GM21528 (cell line): ENCODE results near the gene CSGALNACT2.

Experiments used
- ATAC-seq: cut with Tn5 transposase; IDR thresholded peaks from one replicate; pipeline ENCODE4 v1.9.1; 2021; ENCODE audit warnings: mild to moderate bottlenecking, moderate library complexity; ENCODE audit not compliant: unreplicated experiment, low FRiP score

CSGALNACT2 gene

DNA sequence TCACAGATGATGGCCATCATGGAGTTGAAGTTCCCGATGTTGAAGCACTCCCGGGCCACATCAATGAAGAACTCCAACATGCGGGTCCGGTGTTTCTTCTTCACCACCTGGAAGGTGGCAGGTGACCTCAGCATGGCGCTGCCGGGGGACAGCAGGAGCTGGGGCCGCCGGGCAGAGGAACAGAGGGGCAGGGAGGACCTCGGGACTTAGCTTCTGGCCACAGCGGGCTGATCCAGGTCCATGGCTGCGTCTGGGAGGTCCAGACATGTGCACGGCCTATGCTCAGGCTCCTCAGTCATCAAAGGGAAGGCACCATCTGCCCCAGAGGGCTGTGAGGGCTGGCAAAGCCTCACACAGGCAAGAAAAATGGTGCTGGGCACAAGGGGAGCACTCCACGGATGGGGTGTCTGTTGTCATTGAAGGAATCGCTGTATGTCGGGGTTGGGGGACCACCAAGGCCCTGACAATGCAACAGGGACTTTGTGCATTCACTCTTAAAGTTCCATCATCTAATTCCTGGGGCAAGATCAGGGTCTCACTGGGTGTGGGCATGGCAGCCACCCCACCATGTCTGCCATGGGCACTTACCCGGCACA lies 60.9 kb downstream of the CSGALNACT2 start:
- ATAC-seq, result no peak

DNA sequence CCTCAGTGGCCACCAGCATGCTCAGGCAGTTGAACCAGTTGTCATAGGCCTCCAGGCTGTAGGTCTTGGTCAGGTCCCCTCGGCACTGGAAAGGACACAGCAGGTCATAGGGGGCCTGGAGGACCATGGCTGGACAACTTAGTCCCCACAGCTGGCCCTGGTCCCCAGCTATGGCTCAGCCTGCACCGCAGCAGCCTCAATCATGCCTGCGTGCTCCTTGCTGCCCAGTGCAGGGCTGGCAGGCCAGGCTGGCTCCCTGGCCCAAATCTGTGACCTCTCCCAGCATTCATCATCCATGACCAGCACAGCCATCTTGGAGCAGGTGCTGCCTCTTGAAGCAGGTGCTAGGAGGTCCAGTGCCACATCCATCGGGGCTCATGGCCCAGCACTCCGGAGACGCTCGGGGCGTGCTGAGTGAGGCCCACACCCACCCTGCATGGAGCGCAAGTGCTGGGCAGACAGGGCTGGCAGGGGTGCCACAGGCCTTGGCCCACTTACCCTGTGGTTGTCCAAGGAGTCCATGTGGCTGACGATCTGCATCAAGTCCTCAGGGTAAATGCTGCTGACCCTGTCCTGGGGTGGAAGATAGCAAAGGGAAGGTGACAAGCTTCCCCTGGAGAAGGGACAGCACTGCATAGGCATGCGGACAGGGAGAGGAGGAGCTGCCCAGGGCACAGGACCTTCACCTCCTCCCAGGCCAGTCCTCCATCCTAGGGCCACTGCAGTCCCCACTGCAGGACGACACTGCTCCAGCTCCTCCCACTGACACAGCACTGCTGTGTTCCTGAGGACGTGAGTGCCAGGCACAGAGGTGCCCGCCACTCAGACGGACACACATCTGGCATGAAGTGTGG lies 61.7 kb downstream of the CSGALNACT2 start:
- ATAC-seq, result no peak

DNA sequence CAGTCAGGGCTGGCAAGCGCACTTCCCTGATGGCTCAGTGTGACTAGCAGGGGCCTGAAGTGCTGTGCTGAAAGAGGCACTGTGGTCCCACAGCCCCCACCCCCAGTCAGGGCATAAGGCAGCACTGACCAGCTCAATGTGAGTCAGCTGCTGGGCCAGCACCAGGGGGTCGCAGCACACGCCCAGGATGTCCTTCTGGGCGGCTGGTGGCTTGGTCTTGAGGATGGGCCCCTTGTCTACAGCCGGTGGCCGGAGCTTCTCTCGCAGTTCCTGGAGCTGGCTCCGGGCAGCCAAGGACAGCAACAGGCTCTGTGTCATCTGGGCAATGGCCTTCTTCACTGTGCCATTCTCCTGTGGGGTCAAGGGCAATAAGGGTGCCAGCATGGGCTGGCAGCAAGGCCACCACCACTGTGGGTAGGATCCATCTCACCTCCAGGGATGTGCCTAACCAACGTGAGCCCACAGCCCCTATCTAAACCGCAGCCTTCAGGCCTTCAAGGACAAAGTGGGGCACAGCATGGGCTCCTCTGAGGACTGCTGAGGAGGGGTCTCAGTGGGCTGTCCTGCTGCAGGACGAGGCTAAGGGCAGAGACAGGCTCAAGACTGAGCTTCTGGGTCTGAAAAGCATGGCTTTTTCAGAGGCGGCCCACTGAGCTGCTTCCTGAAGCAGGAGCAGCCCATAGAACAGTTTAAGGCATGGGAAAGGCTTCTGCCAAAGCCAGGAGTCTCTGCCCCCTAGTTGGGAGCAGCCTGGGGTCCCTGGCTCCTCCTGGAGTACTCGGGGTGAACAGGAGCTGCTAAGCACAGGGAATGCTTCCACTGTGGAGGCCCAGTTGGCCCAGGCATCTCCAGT lies 62.5 kb downstream of the CSGALNACT2 start:
- ATAC-seq, result no peak

DNA sequence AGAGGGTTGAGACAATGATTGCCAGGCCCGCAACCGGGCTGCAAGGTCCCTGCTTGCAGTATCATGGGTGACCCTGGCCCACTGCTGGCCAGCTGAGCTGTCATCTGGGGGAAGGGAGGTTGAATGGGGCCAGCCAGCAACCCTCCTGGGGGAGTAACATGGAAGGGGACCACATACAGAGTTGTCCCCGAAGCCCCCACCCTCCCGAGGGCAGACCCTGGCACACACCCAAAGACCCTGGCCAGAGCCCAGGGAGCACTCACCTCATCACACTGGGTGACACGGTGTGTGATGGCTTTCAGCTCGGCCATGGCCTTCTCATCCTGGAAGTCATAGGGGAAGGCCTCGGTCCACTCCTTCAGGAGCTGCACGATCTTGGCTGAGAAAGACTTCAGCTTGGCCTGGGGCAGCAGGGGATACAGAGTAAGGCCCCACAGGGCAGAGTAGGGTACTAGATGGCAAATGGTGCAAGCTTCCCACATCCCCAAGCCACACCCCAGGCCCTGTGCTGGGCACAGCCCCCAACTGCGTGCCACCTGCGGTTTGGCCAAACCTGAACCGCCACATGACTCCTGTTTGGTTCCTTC lies 63.4 kb downstream of the CSGALNACT2 start:
- no peak for ATAC-seq

DNA sequence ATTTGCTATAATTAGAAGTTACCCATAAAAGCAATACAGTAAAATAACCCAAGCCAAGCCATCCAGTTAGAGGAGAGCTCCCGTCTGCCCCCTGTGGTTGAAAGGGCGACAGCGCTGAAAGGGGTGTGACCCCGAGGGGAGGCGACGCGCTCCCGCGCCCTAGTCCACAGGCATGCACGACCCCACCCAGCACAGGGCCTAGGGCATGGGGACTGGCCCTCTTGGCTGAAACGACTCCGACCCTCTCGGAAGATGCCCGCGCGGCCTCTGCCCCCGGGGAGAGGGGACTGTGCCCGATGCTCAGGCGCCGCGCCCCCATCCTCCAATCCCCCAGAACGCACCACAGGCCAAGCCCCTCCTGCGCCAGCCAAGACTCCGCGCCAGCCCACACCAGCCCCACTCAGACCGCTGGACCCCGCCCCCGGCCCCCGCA lies 64.0 kb downstream of the CSGALNACT2 start:
- ATAC-seq, result peak; percentile 56

DNA sequence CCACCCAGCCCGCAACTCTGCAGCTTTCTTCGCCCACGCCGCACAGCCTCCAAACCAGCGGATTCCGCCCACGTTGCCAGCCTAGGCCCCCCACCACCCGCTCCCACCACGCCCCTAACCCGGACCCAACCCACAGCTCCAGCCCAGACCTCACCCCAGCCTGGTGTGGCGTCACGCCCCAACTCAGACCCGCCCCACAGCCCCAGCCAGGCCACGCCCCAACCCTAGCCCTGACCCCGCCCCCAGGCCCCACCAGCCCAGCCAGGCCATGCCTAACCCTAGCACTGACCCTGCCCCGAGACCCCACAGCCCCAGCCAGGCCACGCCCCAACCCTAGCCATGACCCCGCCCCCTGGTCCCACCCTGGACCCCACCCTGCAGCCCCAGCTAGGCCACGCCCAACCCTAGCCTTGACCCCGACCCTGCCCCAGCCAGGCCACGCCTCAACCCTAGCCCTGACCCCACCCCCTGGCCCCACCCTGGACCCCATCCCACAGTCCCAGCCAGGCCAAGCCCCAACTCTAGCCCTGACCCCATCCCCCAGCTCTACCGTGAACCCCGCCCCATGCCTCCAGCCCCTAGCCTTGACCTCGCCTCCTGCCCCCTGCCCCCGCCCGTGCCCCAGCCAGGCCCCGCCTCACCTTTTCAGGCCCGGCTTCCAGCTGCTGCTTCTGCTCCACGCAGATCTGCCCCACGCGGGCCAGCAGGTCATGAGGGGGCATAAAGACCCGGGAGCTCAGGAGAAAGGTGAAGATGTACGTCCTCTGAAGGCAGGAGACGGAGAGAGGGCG lies 64.6 kb downstream of the CSGALNACT2 start:
- ATAC-seq, result no peak

DNA sequence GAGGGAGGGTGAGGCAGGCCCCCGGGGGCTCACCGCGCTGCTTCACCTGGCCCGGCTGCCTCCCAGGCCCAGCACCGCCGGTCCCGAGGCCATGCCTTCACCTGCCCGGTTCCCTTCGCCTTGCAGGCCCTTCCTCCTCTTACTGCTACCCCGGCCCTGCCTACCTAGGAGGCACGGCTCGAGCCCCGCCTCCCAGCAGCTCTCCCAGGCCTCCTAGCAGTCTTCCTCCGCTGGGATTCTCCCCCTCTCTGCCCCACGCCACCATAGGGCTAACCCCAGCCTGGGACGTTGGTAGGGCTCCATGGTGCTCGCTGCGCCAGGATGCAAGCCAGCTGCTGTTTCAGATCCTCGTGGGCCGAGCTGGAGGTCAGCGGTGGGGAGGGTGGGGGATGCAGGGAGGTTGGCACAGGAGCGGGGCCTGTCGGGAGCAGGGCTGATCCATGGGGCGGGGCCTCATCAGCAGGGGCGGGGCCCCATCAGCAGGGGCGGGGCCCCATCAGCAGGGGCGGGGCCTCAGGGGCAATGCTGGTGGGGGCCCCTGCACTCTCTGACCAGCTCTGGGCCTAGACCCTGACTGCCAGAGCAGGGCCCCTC lies 65.3 kb downstream of the CSGALNACT2 start:
- no peak for ATAC-seq

DNA sequence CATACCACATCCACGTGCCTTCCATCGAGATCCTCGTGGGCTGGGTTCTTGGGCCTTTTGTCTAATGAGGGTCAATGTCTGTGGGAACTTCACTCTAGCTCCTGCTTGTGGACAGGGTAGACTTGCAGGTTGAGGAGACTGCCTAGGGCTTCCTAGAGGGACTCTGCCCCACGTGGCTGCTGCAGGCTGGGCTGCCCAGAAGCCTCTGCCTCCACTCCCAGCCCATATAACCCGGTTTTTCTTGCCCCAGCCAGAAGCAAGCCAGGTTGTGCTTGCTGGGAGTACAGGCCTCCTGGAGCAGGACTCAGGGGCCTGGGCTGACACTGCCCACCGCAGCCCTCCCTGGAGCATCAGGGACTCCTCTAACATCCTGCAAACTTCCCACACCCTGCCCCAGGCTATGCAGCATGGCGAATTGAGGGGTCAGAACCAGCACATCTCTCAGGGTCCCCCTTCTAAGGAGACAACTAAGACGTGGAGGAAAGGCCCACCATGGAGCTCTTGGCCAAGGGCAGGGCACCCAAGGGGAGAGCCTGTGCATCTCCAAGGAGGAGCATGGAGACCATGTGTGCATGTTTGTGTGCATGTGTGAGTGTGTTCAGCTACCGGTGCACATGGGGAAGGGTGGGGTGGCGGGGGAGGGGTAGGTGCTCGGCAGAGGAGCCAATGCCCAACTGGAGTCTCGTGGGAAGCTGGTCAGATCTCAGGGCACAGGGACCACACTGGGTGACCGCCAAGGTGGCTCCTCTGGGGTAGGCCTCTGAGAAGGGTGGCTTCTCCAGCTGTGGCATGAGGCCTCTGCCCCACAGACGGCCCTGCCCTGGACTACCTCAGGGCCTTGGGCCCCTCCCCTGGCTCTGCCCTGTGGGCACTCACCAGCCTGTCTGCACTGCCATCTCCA lies 66.0 kb downstream of the CSGALNACT2 start:
- ATAC-seq, result peak; percentile 2

DNA sequence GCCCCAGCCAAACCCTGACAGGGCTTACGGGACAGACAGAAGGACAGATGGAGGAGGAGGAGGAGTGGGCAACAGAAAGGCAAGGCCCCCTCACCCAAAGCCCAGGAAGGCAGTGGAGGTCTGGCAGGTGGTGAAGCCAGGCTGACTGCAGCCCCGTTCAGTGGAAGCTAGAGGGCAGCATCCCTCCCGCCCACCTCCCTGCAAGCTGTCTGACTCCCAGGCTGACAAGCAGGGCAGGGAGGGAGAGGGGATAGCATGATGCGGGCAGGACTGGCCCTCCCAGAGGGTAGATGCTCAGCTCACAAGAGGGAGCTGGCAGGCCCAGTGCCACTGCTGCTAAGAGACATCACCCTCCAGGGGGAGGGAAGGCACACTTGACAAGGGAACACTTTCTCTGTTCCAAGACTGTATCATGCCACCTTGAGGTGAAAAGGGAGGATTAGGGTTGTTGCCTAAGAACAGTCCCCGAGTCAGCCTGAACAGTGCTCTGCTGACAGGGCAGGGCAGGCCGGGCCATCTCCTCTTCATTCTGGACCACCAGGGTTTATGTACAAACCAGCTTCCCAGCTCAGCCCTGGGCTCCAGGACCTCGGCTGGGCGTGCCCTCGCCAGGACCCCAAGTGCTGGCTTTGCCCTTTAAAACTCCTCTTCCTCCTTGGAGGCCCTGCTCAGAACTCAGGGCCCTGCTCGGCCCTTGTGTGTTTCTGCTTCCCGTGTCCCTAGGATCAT lies 66.9 kb downstream of the CSGALNACT2 start:
- peak; percentile 60 for ATAC-seq

DNA sequence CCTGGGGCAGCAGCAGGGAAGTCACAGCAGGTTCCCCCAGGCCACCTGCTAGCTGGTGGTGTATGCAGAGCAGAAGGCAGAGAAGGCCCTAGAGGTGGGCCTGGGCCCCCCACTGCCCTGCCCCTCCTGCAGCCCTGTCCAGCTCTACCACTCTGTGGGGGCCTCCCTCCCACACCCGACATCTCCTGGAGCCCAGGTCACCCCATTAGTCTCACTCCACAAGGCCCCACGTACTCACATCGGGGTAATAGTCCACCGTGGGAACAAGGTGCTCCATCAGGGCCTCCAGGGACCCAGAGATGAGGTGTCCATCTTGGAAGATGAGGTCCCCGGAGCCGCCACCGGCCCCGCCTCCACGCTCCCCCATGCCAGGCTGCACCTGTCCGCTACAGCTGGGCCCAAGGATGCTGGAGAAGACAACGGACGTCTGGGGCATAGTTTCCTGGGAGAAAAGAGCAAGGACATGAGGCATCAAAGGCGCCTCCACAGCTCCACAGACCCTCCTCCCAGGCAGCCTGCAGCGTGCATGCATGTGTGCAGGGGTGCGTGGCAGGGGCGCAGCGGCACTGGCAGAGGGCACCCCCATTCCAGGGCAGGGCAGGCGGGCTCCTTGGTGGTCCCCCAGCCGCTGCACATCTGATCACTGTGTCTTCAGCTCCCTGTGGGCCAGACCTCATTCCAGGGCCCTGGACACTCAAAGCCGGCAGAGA lies 67.6 kb downstream of the CSGALNACT2 start:
- no peak for ATAC-seq

DNA sequence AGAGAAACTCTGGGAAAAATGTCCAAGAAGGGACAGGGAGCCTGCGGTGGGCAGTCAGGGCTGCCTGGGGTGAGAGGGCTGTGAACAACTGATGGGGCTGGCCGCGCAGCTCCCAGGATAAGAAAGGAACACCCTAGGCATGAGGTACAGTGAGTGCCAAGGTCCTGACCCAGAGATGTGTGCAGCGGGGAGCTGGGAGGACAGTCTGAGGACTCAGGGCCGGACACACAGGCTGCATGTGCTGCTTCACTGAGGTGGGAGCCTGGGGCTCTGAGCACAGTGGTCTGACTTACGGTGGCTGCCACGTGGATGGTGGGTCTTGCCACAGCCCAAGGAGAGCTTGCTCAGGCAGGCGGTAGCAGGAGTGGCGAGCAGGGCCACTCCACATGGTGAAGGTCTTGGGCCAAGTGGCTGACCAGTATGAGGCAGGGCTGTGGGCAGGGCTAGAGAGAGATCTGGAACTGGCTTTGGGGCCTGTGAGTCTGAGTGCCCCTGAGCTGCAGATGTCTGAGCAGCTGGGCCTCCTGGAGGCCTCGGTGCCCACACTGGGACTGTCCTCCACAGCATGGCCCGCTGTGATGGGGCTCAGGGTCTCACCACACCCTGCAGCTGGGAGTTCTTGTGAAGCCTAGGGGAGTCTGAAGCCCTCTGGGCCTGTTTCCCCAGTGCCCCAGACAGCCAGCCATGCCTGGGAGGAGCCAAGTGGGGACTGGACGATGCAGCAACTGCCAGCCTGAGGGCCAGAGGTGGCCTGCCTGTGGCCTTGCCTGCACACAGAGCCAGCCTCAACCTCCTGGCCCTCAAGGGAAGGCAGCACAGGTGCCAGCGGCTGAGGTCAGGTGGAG lies 68.4 kb downstream of the CSGALNACT2 start:
- ATAC-seq, result no peak

DNA sequence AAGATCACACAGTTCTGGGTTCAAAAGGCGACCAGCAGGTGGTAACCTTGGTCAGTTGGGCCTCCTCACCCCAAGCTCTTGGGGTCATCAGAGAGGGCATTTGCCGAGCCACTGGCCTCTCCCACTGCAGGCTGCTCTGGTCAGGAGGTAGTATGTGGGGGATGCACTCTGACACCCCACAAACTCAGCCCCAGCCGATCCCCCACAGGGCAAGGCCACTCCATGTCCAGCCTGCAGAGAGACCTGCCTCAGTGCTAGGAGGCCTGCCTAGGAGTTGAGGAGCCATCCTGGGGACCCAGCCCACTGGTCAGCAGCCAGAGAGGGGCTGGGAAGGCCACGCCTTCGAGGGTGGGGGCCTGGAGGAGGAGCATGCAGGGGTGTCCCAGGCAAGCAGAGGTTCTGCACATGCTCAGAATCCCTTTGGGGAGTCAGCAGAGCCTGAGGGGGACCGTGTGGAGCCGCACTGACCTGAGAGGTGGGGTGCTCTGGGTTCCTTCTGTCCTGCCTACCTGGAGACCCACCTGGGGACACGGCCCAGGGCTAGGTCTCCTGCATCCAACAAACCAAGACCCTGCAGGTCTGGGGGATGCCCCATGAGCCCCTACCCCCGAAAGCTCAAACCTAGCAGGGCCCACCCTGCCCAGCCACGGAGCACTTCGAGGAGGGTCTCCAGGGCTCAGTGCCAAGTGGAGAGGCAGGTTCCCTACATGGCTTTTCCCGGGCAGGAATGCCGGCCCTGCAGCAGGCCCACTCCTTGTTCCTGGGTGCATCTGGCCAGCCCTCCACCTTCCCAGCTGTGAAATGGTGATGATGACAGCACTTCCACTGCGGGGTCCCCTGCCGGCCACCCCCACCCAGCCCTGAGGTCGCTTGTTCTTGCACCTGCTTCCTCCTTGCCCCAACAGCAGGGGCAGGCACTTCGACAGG lies 70.2 kb downstream of the CSGALNACT2 start:
- ATAC-seq, result no peak

DNA sequence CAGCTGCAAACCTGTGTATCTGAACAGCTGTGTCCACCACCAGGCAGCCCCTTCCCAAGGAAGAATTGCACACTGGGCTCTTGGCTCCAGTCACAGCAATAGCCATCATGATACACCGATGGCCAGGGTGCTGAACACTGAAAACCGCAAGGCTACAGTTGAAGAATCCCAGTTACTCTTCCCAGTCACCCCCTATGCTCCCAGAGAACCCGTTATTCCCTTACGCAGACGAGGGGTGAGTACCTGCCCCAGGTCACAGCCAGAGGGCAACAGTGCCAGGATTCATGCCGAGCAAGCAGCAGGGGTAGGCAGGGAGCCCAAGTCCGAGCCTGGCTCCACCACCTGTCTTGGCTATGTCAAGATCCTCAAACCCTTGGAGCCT lies 70.8 kb downstream of the CSGALNACT2 start:
- ATAC-seq, result no peak

DNA sequence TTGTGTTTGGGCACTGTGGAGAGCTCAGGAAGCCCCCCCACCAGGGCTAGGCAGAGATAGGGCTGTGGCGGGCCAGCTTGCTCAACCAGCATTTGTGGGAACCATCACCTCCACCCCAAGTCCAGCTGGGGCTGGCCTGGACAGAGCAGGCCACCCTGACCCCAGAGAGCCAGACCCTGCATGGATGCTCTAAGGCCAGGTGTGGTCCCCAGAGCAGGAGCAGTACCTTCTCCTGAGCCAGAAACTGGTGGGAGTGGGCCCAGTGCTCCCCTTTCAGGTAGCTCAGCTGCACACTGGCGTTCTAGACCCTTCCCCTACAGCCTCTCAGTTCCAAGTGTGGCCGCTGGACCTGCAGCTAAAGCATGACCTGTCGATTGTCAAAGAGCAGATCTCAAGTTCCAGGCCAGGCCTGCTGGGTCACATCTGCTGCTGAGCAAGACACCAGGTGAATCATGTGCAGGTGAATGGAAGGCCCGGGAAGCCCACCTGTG lies 71.5 kb downstream of the CSGALNACT2 start:
- ATAC-seq, result no peak

DNA sequence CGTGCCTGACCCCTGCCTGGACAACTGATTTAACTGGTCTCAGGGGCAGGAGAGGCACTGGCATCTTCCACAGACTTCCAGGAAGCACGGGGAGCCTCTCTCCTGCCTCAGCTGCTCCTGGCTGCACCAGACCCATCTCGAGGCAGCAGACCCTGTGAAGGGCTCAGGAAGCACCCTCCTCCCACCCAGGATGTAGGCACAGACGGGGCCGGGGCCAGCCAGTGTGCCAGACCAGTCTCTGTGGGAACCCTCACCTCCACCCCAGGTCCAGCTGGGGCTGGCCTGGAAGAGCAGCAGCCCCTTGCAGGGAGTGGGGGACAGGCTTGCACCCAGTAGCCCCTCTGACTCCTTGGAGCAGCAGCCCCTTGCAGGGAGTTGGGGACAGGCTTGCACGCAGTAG lies 72.3 kb downstream of the CSGALNACT2 start:
- no peak for ATAC-seq
